ENCODE measurements around the gene TECTB.
"Not testable (repeated sequence)": the region's sequence is repeated elsewhere in the genome, so short reads cannot be mapped to it uniquely, and the experiment has no call there.

TECTB gene

GRCh38 chr10:112283100-112283499 lies at the start of gene TECTB:
TSS of gene TECTB (plus strand) at chr10:112283400. CDS start at chr10:112283735, 335 bp downstream.
- DNase-seq = no peak

- no peak for DNase-seq
These were observed 48.1 kb upstream of the TECTB start for GRCh38 chr10:112235141-112235540.

- DNase-seq = no peak
These were observed 47.3 kb upstream of the TECTB start for GRCh38 chr10:112235920-112236319.

GRCh38 chr10:112236486-112236885 lies 46.7 kb upstream of the TECTB start:
- no peak for DNase-seq

- DNase-seq = no peak
These were observed 43.9 kb upstream of the TECTB start for GRCh38 chr10:112239347-112239746.

GRCh38 chr10:112240441-112240840 lies 42.8 kb upstream of the TECTB start:
- no peak for DNase-seq

GRCh38 chr10:112241651-112242341 lies 41.4 kb upstream of the TECTB start:
- DNase-seq = no peak

- DNase-seq = no peak
These were observed 40.4 kb upstream of the TECTB start for GRCh38 chr10:112242769-112243168.

GRCh38 chr10:112243713-112244112 lies 39.5 kb upstream of the TECTB start:
- no peak for DNase-seq

- DNase-seq = no peak
These were observed 39.0 kb upstream of the TECTB start for GRCh38 chr10:112244197-112244596.

GRCh38 chr10:112247791-112248190 lies 35.4 kb upstream of the TECTB start:
- no peak for DNase-seq

- DNase-seq = no peak
These were observed 34.5 kb upstream of the TECTB start for GRCh38 chr10:112248584-112249295.

- DNase-seq = no peak
These were observed 33.5 kb upstream of the TECTB start for GRCh38 chr10:112249722-112250121.

GRCh38 chr10:112250555-112250954 lies 32.6 kb upstream of the TECTB start:
- DNase-seq = no peak

GRCh38 chr10:112251238-112251637 lies 32.0 kb upstream of the TECTB start:
- not testable (repeated sequence) for DNase-seq

GRCh38 chr10:112258407-112258806 lies 24.8 kb upstream of the TECTB start:
- no peak for DNase-seq

GRCh38 chr10:112259688-112260087 lies 23.5 kb upstream of the TECTB start:
- no peak for DNase-seq

- no peak for DNase-seq
These were observed 22.4 kb upstream of the TECTB start for GRCh38 chr10:112260831-112261230.

GRCh38 chr10:112261281-112261822 lies 21.8 kb upstream of the TECTB start:
- no peak for DNase-seq

- DNase-seq = no peak
These were observed 20.7 kb upstream of the TECTB start for GRCh38 chr10:112262546-112262945.

- DNase-seq = no peak
These were observed 17.5 kb upstream of the TECTB start for GRCh38 chr10:112265745-112266144.

GRCh38 chr10:112269266-112269665 lies 13.9 kb upstream of the TECTB start:
- no peak for DNase-seq

- no peak for DNase-seq
These were observed 11.2 kb upstream of the TECTB start for GRCh38 chr10:112271982-112272381.

GRCh38 chr10:112274831-112275230 lies 8.4 kb upstream of the TECTB start:
- DNase-seq = no peak
